Fibroblast of lung (primary cell): ENCODE measurements around the gene LIMA1. TPM values are rescaled to one million over a fixed set of nuclear protein-coding genes. Genes with fewer than 3 reads are reported as not detected.

Experiments
- DNase-seq, 2 donors: peaks; one replicate each; pipeline versions ENCODE4 v3.0.0 to v3.0.0-alpha.2; 2010; ENCODE audit warnings: low read depth in 2 of 2
- H2AFZ ChIP-seq: 2 replicates; pipeline ENCODE4 v1.5.1; 2012; ENCODE audit warnings: low read length, control low read depth, inconsistent platforms
- H3K27ac ChIP-seq: 2 replicates; pipeline ENCODE4 v1.5.1; 2011; ENCODE audit warnings: low read length, control low read depth; ENCODE audit not compliant: insufficient read depth
- H3K27me3 ChIP-seq: 2 replicates; pipeline ENCODE4 v1.5.1; 2011; ENCODE audit warnings: mild to moderate bottlenecking, low read length; ENCODE audit not compliant: control insufficient read depth, insufficient read depth
- H3K36me3 ChIP-seq: 2 replicates; pipeline ENCODE4 v1.5.1; 2011; ENCODE audit warnings: low read length; ENCODE audit not compliant: control insufficient read depth, insufficient read depth
- H3K4me1 ChIP-seq: 2 replicates; pipeline ENCODE4 v1.5.1; 2011; ENCODE audit warnings: low read length; ENCODE audit not compliant: control insufficient read depth, insufficient read depth; ENCODE audit errors: extremely low read depth
- H3K4me2 ChIP-seq: 2 replicates; pipeline ENCODE4 v1.5.1; 2011; ENCODE audit warnings: low read length, control low read depth; ENCODE audit not compliant: insufficient read depth; ENCODE audit errors: extremely low read depth
- H3K4me3 ChIP-seq, 4 experiments: fragments of 200-600 bp in 1 of 4; sonication (generic) in 1 of 4; replicated peaks in 1 of 4; 2 replicates each; pipeline ENCODE4 v1.5.1; 2011 to 2016; ENCODE audit warnings: low read length in 4 of 4, low read depth in 3 of 4, mild to moderate bottlenecking in 3 of 4, control low read depth in 2 of 4, inconsistent platforms in 1 of 4, mixed read lengths in 1 of 4; ENCODE audit not compliant: insufficient read depth in 1 of 4; ENCODE audit errors: control extremely low read depth in 1 of 4
- H3K79me2 ChIP-seq: 2 replicates; pipeline ENCODE4 v1.5.1; 2012; ENCODE audit warnings: mild to moderate bottlenecking, low read length, inconsistent platforms; ENCODE audit not compliant: control insufficient read depth, insufficient read depth
- H3K9ac ChIP-seq: 2 replicates; pipeline ENCODE4 v1.5.1; 2011; ENCODE audit warnings: mild to moderate bottlenecking, low read length, control low read depth; ENCODE audit not compliant: insufficient read depth
- H3K9me3 ChIP-seq: 2 replicates; pipeline ENCODE4 v1.5.1; 2012; ENCODE audit warnings: low read depth, low read length; ENCODE audit not compliant: control insufficient read depth, insufficient read depth
- H4K20me1 ChIP-seq: 2 replicates; pipeline ENCODE4 v1.5.1; 2011; ENCODE audit warnings: low read length; ENCODE audit not compliant: control insufficient read depth, insufficient read depth; ENCODE audit errors: extremely low read depth
- CTCF ChIP-seq, 2 donors: IDR thresholded peaks in 1 of 2; conservative IDR thresholded peaks in 1 of 2; 1 replicate in 1 of 2; 2 replicates in 1 of 2; pipeline ENCODE4 v1.5.1; 2011 to 2012; ENCODE audit warnings: low read length in 2 of 2, control low read depth in 1 of 2, inconsistent platforms in 1 of 2, low read depth in 1 of 2, mild to moderate bottlenecking in 1 of 2
- EZH2 ChIP-seq: IDR thresholded peaks from 2 replicates; pipeline ENCODE4 v1.5.1; 2012; ENCODE audit warnings: low read length, control low read depth, mild to moderate bottlenecking; ENCODE audit errors: missing control alignments
- polyA plus RNA-seq, 2 donors: library from polyadenylated mRNA; depleted of rRNA in 1 of 2; stranded (reverse) in 1 of 2; unstranded in 1 of 2; fragments of >200 nt; gene quantifications; 2 replicates each; pipeline ENCODE4 v1.2.1, GENCODE V29; 2011 to 2012; ENCODE audit warnings: missing spikeins in 1 of 2
- total RNA-seq: library from RNA; depleted of rRNA; stranded (reverse); fragments of >200 nt; gene quantifications from 2 replicates; pipeline ENCODE4 v1.2.1, GENCODE V29; 2014

Gene LIMA1
- total and polyA plus RNA-seq, 2 donors (not counting 1 experiment from before 2014, with no cell fraction given): 171 to 308 TPM

- no peaks in the 10 kb centered on the region for H3K27me3 ChIP-seq
- H3K4me3 ChIP-seq: no peak overlapping the region
- H3K79me2 ChIP-seq: peaks cover 5% of the 10 kb centered on the region
- peak overlapping the region; percentile 48 for H3K4me2 ChIP-seq
- TF ChIP-seq CTCF (conservative IDR thresholded peaks at IDR 0.05 in 1 of 2, IDR thresholded peaks at IDR 0.05 in 1 of 2; ENCODE audit: low read depth in 1 of 2, low read length in 2 of 2): no peak
- TF ChIP-seq EZH2: no peak
- peak; percentile 26 to 94 for DNase-seq
- peak overlapping the region; percentile 38 for H3K27ac ChIP-seq
- H3K36me3 ChIP-seq: peaks cover 14% of the 10 kb centered on the region
- no peaks in the 10 kb centered on the region for H4K20me1 ChIP-seq
- H3K9me3 ChIP-seq: no peaks in the 10 kb centered on the region
- peaks cover 8% of the 10 kb centered on the region for H3K4me1 ChIP-seq
- H2AFZ ChIP-seq: no peak overlapping the region
- H3K9ac ChIP-seq: peak overlapping the region; percentile 20
Observed at GRCh38 chr12:50201987-50202521, 81.3 kb downstream of the LIMA1 start.

- no peak overlapping the region for H3K9ac ChIP-seq
- no peak overlapping the region for H3K4me2 ChIP-seq
- no peaks in the 10 kb centered on the region for H4K20me1 ChIP-seq
- no peaks in the 10 kb centered on the region for H3K9me3 ChIP-seq
- no peaks in the 10 kb centered on the region for H3K27me3 ChIP-seq
- H3K36me3 ChIP-seq: peaks cover 15% of the 10 kb centered on the region
- H3K79me2 ChIP-seq: peaks cover under 1% of the 10 kb centered on the region
- H3K4me3 ChIP-seq: no peak overlapping the region
- peaks cover 8% of the 10 kb centered on the region for H3K4me1 ChIP-seq
- H3K27ac ChIP-seq: no peak overlapping the region
- H2AFZ ChIP-seq: no peak overlapping the region
- peak in 1 of 2 donors; percentile 89 for DNase-seq
- no peak for TF ChIP-seq EZH2
- no peak for TF ChIP-seq CTCF (conservative IDR thresholded peaks at IDR 0.05 in 1 of 2, IDR thresholded peaks at IDR 0.05 in 1 of 2; ENCODE audit: low read depth in 1 of 2, low read length in 2 of 2)
Observed at GRCh38 chr12:50200552-50201273, 82.6 kb downstream of the LIMA1 start.

- Histone ChIP-seq H3K27me3 (no peaks in the 10 kb centered on the region), H2AFZ (no peak overlapping the region), H4K20me1 (no peaks in the 10 kb centered on the region), H3K4me1 (peaks cover 8% of the 10 kb centered on the region), H3K4me3 (no peak overlapping the region), H3K36me3 (peaks cover 10% of the 10 kb centered on the region), H3K79me2 (no peaks in the 10 kb centered on the region), H3K27ac (no peak overlapping the region), H3K9ac (no peak overlapping the region), H3K4me2 (no peak overlapping the region), H3K9me3 (no peaks in the 10 kb centered on the region)
- DNase-seq: no peak
- TF ChIP-seq EZH2 (no peak), CTCF (conservative IDR thresholded peaks at IDR 0.05 in 1 of 2, IDR thresholded peaks at IDR 0.05 in 1 of 2; ENCODE audit: low read depth in 1 of 2, low read length in 2 of 2) (no peak)
Observed at GRCh38 chr12:50198829-50199228, 84.5 kb downstream of the LIMA1 start.
